Renal pelvis (tissue), 4 donors: ENCODE data around the gene APOBEC3C. TPM values are rescaled to one million over a fixed set of nuclear protein-coding genes. Genes with fewer than 3 reads are reported as not detected.
"Not testable (repeated sequence)": the region's sequence is repeated elsewhere in the genome, so short reads cannot be mapped to it uniquely, and the experiment has no call there.

ENCODE experiments used
- DNase-seq: peaks from one replicate; pipeline ENCODE4 v3.0.0-alpha.2; 2013
- polyA plus RNA-seq, 3 donors: library from polyadenylated mRNA; unstranded; fragments of 120-200 nt; gene quantifications; one replicate each; pipeline ENCODE4 v1.2.1, GENCODE V29; 2013; ENCODE audit not compliant: insufficient read length in 3 of 3

Gene APOBEC3C
- polyA plus RNA-seq, 3 donors: 9.1 to 10.8 (median 9.3) TPM

GRCh38 chr22:39016592-39016991, 2.5 kb downstream of the APOBEC3C start:
- no peak for DNase-seq

GRCh38 chr22:39017596-39018365, 3.7 kb downstream of the APOBEC3C start:
- no peak for DNase-seq

- DNase-seq: not testable (repeated sequence)
These were observed 6.1 kb downstream of the APOBEC3C start for GRCh38 chr22:39020021-39020651.

- DNase-seq: no peak
These were observed 7.6 kb downstream of the APOBEC3C start for GRCh38 chr22:39021552-39022250.

GRCh38 chr22:39024519-39025308, 10.7 kb downstream of the APOBEC3C start:
- no peak for DNase-seq

- DNase-seq: no peak
These were observed 12.6 kb downstream of the APOBEC3C start for GRCh38 chr22:39026509-39027150.

- no peak for DNase-seq
These were observed 13.7 kb downstream of the APOBEC3C start for GRCh38 chr22:39027717-39028116.

GRCh38 chr22:39028281-39028680, 14.2 kb downstream of the APOBEC3C start:
- no peak for DNase-seq

- no peak for DNase-seq
These were observed 15.2 kb downstream of the APOBEC3C start for GRCh38 chr22:39029227-39029626.

GRCh38 chr22:39030705-39031104, 16.6 kb downstream of the APOBEC3C start:
- no peak for DNase-seq

- DNase-seq: not testable (repeated sequence)
These were observed 17.6 kb downstream of the APOBEC3C start for GRCh38 chr22:39031434-39032295.

GRCh38 chr22:39037071-39037470, 23.0 kb downstream of the APOBEC3C start:
- DNase-seq: not testable (repeated sequence)

- no peak for DNase-seq
These were observed 25.5 kb downstream of the APOBEC3C start for GRCh38 chr22:39039306-39040126.

GRCh38 chr22:39040155-39040537, 26.1 kb downstream of the APOBEC3C start:
- DNase-seq: not testable (repeated sequence)

- peak; percentile 31 for DNase-seq
These were observed 26.7 kb downstream of the APOBEC3C start, which contains the start of gene APOBEC3F for GRCh38 chr22:39040538-39041296. Gene APOBEC3F, plus strand, starts transcription at chr22:39040864. Its CDS starts 97 bp downstream, at chr22:39040961.

- DNase-seq: no peak
These were observed 27.9 kb downstream of the APOBEC3C start for GRCh38 chr22:39041908-39042307.

GRCh38 chr22:39043063-39043462, 29.0 kb downstream of the APOBEC3C start:
- DNase-seq: not testable (repeated sequence)

- not testable (repeated sequence) for DNase-seq
These were observed 31.1 kb downstream of the APOBEC3C start for GRCh38 chr22:39045136-39045535.

- not testable (repeated sequence) for DNase-seq
These were observed 35.4 kb downstream of the APOBEC3C start for GRCh38 chr22:39049486-39049885.
